ENCODE results near the gene RECQL5.
A peak's percentile ranks its signal among the peaks of the same experiment; 100 is the strongest.

Gene RECQL5

GRCh38 chr17:75630071-75630917 lies 36.7 kb downstream of the RECQL5 start:
- no peak for TF ChIP-seq CTCF (IDR thresholded peaks at IDR 0.05; ENCODE audit: insufficient read depth, low read depth, low read length, missing control alignments)
- H3K4me3 ChIP-seq (ENCODE audit: low read length): no peak overlapping the region
- DNase-seq (ENCODE audit: low read depth): no peak

GRCh38 chr17:75629157-75629556 lies 37.8 kb downstream of the RECQL5 start:
- DNase-seq (ENCODE audit: low read depth): no peak
- no peak overlapping the region for H3K4me3 ChIP-seq (ENCODE audit: low read length)
- TF ChIP-seq CTCF (IDR thresholded peaks at IDR 0.05; ENCODE audit: insufficient read depth, low read depth, low read length, missing control alignments): no peak

- H3K4me3 ChIP-seq (ENCODE audit: low read length): no peak overlapping the region
- no peak for DNase-seq (ENCODE audit: low read depth)
- no peak for TF ChIP-seq CTCF (IDR thresholded peaks at IDR 0.05; ENCODE audit: insufficient read depth, low read depth, low read length, missing control alignments)
Measured at GRCh38 chr17:75628425-75628824, 38.5 kb downstream of the RECQL5 start.

GRCh38 chr17:75627094-75627493 lies 39.9 kb downstream of the RECQL5 start:
- H3K4me3 ChIP-seq (ENCODE audit: low read length): no peak overlapping the region
- TF ChIP-seq CTCF (IDR thresholded peaks at IDR 0.05; ENCODE audit: insufficient read depth, low read depth, low read length, missing control alignments): no peak
- DNase-seq (ENCODE audit: low read depth): no peak

DNA sequence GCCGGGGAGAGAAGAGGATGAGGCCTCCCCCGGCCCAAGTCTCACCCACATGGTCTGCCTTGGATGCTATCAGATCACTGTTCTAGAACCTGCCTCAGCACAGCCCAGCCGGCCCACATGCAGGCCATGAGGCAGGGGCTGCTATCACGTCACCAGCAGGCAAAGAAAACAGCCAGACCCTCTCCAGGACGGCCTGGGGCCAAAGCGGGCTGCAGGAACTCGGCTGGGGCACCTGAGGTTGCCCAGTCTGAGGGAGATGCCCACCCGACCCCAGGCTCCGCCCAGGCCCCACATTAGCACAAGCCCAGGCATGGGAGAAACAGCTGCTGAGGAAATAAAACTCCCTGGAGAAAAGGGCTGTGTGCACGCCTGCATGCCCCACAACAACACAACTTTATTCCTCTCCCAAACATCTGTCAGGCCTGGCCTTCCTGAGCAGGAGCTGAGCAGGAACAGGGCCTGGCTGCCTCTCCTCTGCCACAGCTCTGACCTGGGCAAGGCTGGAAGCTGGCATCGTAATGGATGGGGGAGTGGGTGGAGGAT lies 40.4 kb downstream of the RECQL5 start:
- H3K4me3 ChIP-seq (ENCODE audit: low read length): no peak overlapping the region
- no peak for TF ChIP-seq CTCF (IDR thresholded peaks at IDR 0.05; ENCODE audit: insufficient read depth, low read depth, low read length, missing control alignments)
- no peak for DNase-seq (ENCODE audit: low read depth)

DNA sequence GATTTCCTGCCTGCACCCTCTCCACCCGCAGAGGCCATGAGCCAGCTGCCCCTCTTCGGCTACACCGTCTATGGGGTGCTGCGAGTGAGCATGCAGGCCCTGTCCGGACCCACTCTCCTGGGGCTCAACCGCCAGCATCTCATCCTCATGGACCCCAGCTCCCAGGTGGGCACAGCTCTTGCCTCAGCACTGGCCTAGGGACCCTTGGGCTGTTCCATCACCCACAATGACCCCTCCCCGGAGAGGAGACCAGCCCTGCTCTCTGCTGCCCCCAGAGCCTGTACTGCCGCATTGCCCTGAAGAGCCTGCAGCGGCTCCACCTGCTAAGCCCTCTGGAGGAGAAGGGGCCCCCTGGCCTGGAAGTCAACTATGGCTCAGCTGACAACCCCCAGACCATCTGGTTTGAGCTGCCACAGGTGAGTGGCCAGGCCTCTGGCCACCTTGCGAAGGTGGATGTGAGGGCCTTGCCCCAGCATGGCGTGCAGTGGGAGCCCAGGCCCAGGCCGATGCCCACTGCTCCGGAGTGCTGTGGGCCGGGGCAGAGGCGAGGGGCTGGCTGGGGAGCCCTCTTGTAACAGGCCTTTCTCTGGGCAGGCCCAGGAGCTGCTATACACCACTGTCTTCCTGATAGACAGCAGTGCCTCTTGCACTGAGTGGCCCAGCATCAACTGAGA lies 41.0 kb downstream of the RECQL5 start:
- DNase-seq (ENCODE audit: low read depth): peak; percentile 30
- TF ChIP-seq CTCF (IDR thresholded peaks at IDR 0.05; ENCODE audit: insufficient read depth, low read depth, low read length, missing control alignments): peak; percentile 75
- no peak overlapping the region for H3K4me3 ChIP-seq (ENCODE audit: low read length)

Data from epithelial cell of esophagus (primary cell).